DOHH2 (cell line): ENCODE data around the gene ASB5.

ENCODE experiments used
- H3F3A ChIP-seq: fragments of 200-600 bp; sonication (generic), shearing (Covaris generic); 2 replicates; pipeline ENCODE4 v1.6.0; 2016; ENCODE audit warnings: antibody characterized with exemption, mild to moderate bottlenecking; ENCODE audit not compliant: control insufficient read depth, insufficient read depth
- H3K27ac ChIP-seq: fragments of 200-600 bp; sonication (generic); 2 replicates; pipeline ENCODE4 v1.5.1; 2014; ENCODE audit warnings: low read depth, mild to moderate bottlenecking, low read length, moderate library complexity
- H3K27me3 ChIP-seq: fragments of 200-600 bp; sonication (generic); 2 replicates; pipeline ENCODE4 v1.6.1; 2014; ENCODE audit warnings: mild to moderate bottlenecking, low read length, mixed read lengths; ENCODE audit not compliant: control insufficient read depth
- H3K36me3 ChIP-seq: fragments of 200-600 bp; sonication (generic); 2 replicates; pipeline ENCODE4 v1.6.1; 2014; ENCODE audit warnings: mild to moderate bottlenecking, low read length, moderate library complexity, mixed read lengths; ENCODE audit not compliant: control insufficient read depth
- H3K4me1 ChIP-seq: fragments of 200-600 bp; sonication (generic); 2 replicates; pipeline ENCODE4 v1.6.1; 2014; ENCODE audit warnings: mild to moderate bottlenecking, low read length, mixed read lengths; ENCODE audit not compliant: control insufficient read depth
- H3K4me2 ChIP-seq: fragments of 200-600 bp; sonication (generic); 2 replicates; pipeline ENCODE4 v1.6.0; 2014; ENCODE audit warnings: mild to moderate bottlenecking, low read length, moderate library complexity
- H3K4me3 ChIP-seq: fragments of 200-600 bp; sonication (generic); 2 replicates; pipeline ENCODE4 v1.5.1; 2014; ENCODE audit warnings: mild to moderate bottlenecking, low read length, mixed read lengths
- H3K79me2 ChIP-seq: fragments of 200-600 bp; sonication (generic); 2 replicates; pipeline ENCODE4 v1.6.1; 2014; ENCODE audit warnings: mild to moderate bottlenecking, low read length, mixed read lengths; ENCODE audit not compliant: control insufficient read depth
- H3K9me2 ChIP-seq: fragments of 200-600 bp; sonication (generic); replicated peaks from 2 replicates; pipeline ENCODE4 v1.6.1; 2014; ENCODE audit warnings: mild to moderate bottlenecking, low read length, mixed read lengths; ENCODE audit not compliant: control insufficient read depth
- H3K9me3 ChIP-seq: fragments of 200-600 bp; sonication (generic); 2 replicates; pipeline ENCODE4 v1.6.1; 2014; ENCODE audit warnings: antibody characterized with exemption, low read length, mixed read lengths; ENCODE audit not compliant: control insufficient read depth, insufficient read depth
- H4K20me1 ChIP-seq: fragments of 200-600 bp; sonication (generic); 2 replicates; pipeline ENCODE4 v1.6.0; 2014; ENCODE audit warnings: low read depth, mild to moderate bottlenecking, antibody characterized with exemption, low read length, moderate library complexity; ENCODE audit not compliant: control insufficient read depth, insufficient read depth
- EZH2phosphoT487 ChIP-seq: fragments of 200-600 bp; sonication (generic); IDR thresholded peaks from 2 replicates; pipeline ENCODE4 v1.6.1; 2017; ENCODE audit warnings: borderline replicate concordance, mild to moderate bottlenecking, antibody characterized with exemption, low read length, moderate library complexity, mixed read lengths
- TF ChIP-seq, protein P1 (sequence below): fragments of 200-600 bp; sonication (generic); IDR thresholded peaks from one replicate; pipeline ENCODE4 v1.5.1; 2014; ENCODE audit warnings: antibody characterized with exemption, mild to moderate bottlenecking, low read depth, low read length; ENCODE audit not compliant: poor library complexity, severe bottlenecking

ASB5 gene

DNA sequence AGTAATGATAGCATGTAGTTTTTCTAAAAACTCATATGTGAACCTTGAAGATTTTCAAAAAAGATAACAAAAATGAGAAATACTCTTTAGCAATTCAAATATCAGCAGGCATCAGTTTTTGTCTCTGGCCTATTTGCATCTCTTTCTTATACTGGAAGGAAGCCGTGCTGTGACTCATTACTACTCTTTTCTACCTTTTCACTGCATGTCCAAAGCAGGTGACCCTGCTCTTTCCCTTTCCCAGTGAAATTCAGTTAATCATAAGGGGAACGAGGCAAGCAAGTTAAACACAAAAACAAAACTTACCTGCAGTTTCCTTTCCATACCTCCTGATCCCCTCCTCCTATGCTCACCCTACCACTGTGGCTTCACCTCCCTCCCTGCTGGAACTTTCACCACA lies 83.0 kb downstream of the ASB5 start:
- peaks cover 14% of the 10 kb centered on the region for H3K4me1 ChIP-seq
- H3K79me2 ChIP-seq, result no peaks in the 10 kb centered on the region
- H3K9me3 ChIP-seq, result no peaks in the 10 kb centered on the region
- H4K20me1 ChIP-seq, result no peaks in the 10 kb centered on the region
- no peak overlapping the region for H3K27ac ChIP-seq
- H3K4me3 ChIP-seq, result no peak overlapping the region
- H3K27me3 ChIP-seq, result no peaks in the 10 kb centered on the region
- TF ChIP-seq, protein P1, sequence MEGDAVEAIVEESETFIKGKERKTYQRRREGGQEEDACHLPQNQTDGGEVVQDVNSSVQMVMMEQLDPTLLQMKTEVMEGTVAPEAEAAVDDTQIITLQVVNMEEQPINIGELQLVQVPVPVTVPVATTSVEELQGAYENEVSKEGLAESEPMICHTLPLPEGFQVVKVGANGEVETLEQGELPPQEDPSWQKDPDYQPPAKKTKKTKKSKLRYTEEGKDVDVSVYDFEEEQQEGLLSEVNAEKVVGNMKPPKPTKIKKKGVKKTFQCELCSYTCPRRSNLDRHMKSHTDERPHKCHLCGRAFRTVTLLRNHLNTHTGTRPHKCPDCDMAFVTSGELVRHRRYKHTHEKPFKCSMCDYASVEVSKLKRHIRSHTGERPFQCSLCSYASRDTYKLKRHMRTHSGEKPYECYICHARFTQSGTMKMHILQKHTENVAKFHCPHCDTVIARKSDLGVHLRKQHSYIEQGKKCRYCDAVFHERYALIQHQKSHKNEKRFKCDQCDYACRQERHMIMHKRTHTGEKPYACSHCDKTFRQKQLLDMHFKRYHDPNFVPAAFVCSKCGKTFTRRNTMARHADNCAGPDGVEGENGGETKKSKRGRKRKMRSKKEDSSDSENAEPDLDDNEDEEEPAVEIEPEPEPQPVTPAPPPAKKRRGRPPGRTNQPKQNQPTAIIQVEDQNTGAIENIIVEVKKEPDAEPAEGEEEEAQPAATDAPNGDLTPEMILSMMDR, result no peak
- TF ChIP-seq EZH2phosphoT487, result no peak
- H3K4me2 ChIP-seq, result no peak overlapping the region
- no peaks in the 10 kb centered on the region for H3F3A ChIP-seq
- no peaks in the 10 kb centered on the region for H3K36me3 ChIP-seq
- H3K9me2 ChIP-seq, result no peaks in the 10 kb centered on the region

DNA sequence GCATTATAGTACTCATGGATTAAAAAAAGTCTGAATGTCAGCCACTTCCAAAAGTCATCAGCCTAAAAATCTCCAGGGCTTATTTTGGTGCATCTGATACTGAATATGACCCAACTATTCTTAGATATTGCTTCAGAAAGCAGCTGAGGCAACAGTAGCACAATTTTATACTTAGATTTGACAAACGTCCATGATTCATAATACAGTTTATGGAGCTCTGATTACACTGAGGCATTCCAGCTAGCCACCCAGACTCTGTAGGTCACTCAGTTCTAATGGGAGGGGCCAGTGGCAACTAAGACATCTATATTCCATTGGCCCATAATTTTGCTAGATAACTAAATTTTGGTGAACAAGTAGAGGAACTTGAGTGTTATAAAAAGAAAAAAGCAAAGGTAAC lies 84.0 kb downstream of the ASB5 start:
- no peak overlapping the region for H3K27ac ChIP-seq

More for the DNA sequence above, 84.0 kb downstream of the ASB5 start:
- Histone ChIP-seq H3K4me2 (no peak overlapping the region), H3K9me2 (no peaks in the 10 kb centered on the region), H3K27me3 (no peaks in the 10 kb centered on the region), H3K36me3 (no peaks in the 10 kb centered on the region), H4K20me1 (no peaks in the 10 kb centered on the region), H3K4me1 (peaks cover 14% of the 10 kb centered on the region), H3F3A (no peaks in the 10 kb centered on the region), H3K79me2 (no peaks in the 10 kb centered on the region), H3K4me3 (no peak overlapping the region), H3K9me3 (no peaks in the 10 kb centered on the region)
- TF ChIP-seq EZH2phosphoT487, result no peak
- TF ChIP-seq, protein P1, result no peak
